HepG2 (cell line): Measurements from ENCODE around the gene ANKRD11. TPM values are rescaled to one million over a fixed set of nuclear protein-coding genes. Genes with fewer than 3 reads are reported as not detected.

Experiments
- ARID5B ChIP-seq: IDR thresholded peaks from 2 replicates; pipeline ENCODE4 v1.4.0; 2020; ENCODE audit warnings: mild to moderate bottlenecking, missing genetic modification reagents
- ELF4 ChIP-seq: sonication (generic); formaldehyde crosslinking; IDR thresholded peaks from 2 replicates; pipeline ENCODE4 v1.5.0; 2020; ENCODE audit warnings: missing genetic modification reagents, mild to moderate bottlenecking, moderate library complexity, borderline replicate concordance
- HHEX ChIP-seq: IDR thresholded peaks from 2 replicates; pipeline ENCODE4 v1.6.1; 2016; ENCODE audit warnings: control low read depth
- HNF4A ChIP-seq: sonication (generic); formaldehyde crosslinking; IDR thresholded peaks from 2 replicates; pipeline ENCODE4 v1.4.0; 2020; ENCODE audit warnings: missing genetic modification reagents
- LBX2 ChIP-seq: sonication (generic); formaldehyde crosslinking; IDR thresholded peaks from 2 replicates; pipeline ENCODE4 v1.5.0; 2020; ENCODE audit warnings: missing genetic modification reagents, mild to moderate bottlenecking, borderline replicate concordance
- MTA3 ChIP-seq: sonication (generic); formaldehyde crosslinking; IDR thresholded peaks from 2 replicates; pipeline ENCODE4 v1.4.0; 2020; ENCODE audit warnings: missing genetic modification reagents
- MXI1 ChIP-seq: IDR thresholded peaks from 3 replicates; pipeline ENCODE4 v1.6.1; 2012; ENCODE audit warnings: low read depth, low read length, inconsistent platforms, borderline replicate concordance
- MYC ChIP-seq: sonication (generic); formaldehyde crosslinking; IDR thresholded peaks from 2 replicates; pipeline ENCODE4 v1.9.0; 2021; ENCODE audit warnings: missing genetic modification reagents, borderline replicate concordance
- RCOR2 ChIP-seq: IDR thresholded peaks from 2 replicates; pipeline ENCODE4 v1.6.1; 2016; ENCODE audit warnings: missing biosample characterization, missing genetic modification reagents
- SP5 ChIP-seq: IDR thresholded peaks from 2 replicates; pipeline ENCODE4 v1.6.1; 2016; ENCODE audit warnings: low read depth, borderline replicate concordance
- ZBED4 ChIP-seq: sonication (generic); formaldehyde crosslinking; IDR thresholded peaks from 2 replicates; pipeline ENCODE4 v1.4.0; 2020; ENCODE audit warnings: missing genetic modification reagents, borderline replicate concordance
- ZC3H13 ChIP-seq: sonication (generic); formaldehyde crosslinking; IDR thresholded peaks from 2 replicates; pipeline ENCODE4 v1.8.1; 2023; ENCODE audit warnings: mild to moderate bottlenecking, missing genetic modification reagents, moderate library complexity
- ZEB1 ChIP-seq: IDR thresholded peaks from 2 replicates; pipeline ENCODE4 v1.6.1; 2012; ENCODE audit warnings: mild to moderate bottlenecking, low read depth, inconsistent platforms; ENCODE audit not compliant: insufficient replicate concordance
- ZFP1 ChIP-seq: IDR thresholded peaks from 2 replicates; pipeline ENCODE4 v1.6.1; 2016
- ZNF121 ChIP-seq: sonication (generic); formaldehyde crosslinking; IDR thresholded peaks from 2 replicates; pipeline ENCODE4 v1.5.0; 2020; ENCODE audit warnings: mild to moderate bottlenecking, missing genetic modification reagents
- ZNF547 ChIP-seq: sonication (generic); formaldehyde crosslinking; IDR thresholded peaks from 2 replicates; pipeline ENCODE4 v1.5.1; 2020; ENCODE audit warnings: mild to moderate bottlenecking, missing genetic modification reagents
- ZNF724P ChIP-seq: sonication (generic); formaldehyde crosslinking; IDR thresholded peaks from 2 replicates; pipeline ENCODE4 v1.8.0; 2022; ENCODE audit warnings: missing genetic modification reagents, borderline replicate concordance
- ZXDC ChIP-seq: sonication (generic); formaldehyde crosslinking; IDR thresholded peaks from 2 replicates; pipeline ENCODE4 v1.5.0; 2020; ENCODE audit warnings: mild to moderate bottlenecking, missing genetic modification reagents
- polyA plus RNA-seq, 8 experiments: library from polyadenylated mRNA; depleted of rRNA in 3 of 8; stranded (reverse) in 7 of 8; unstranded in 1 of 8; fragments of >200 nt; fragmentation: Illumina TruSeq in 4 of 8; extraction: Trizol in 4 of 8; gene quantifications; 2 replicates each; pipeline versions ENCODE4 v1.2.1 to v1.2.3, GENCODE V29; 2011 to 2016; ENCODE audit warnings: low read depth in 4 of 8, missing spikeins in 1 of 8, mixed read lengths in 1 of 8; ENCODE audit not compliant: insufficient read depth in 1 of 8
- total RNA-seq, 5 experiments: library from RNA; depleted of rRNA; stranded (reverse); fragments of >200 nt; fragmentation: Illumina TruSeq; extraction: Trizol; gene quantifications; 2 replicates each; pipeline ENCODE4 v1.2.3, GENCODE V29; 2016; ENCODE audit warnings: low read depth in 1 of 5
- TF ChIP-seq, protein P1 (sequence below): sonication (generic); formaldehyde crosslinking; IDR thresholded peaks from 2 replicates; pipeline ENCODE4 v1.5.1; 2020; ENCODE audit warnings: missing genetic modification reagents, mild to moderate bottlenecking, borderline replicate concordance

ANKRD11 gene
- total and polyA plus RNA-seq, 2 of the 13 experiments (the other 11 are each of a cell fraction or from before 2014, with no cell fraction given), result 21.4 to 38.4 TPM

DNA sequence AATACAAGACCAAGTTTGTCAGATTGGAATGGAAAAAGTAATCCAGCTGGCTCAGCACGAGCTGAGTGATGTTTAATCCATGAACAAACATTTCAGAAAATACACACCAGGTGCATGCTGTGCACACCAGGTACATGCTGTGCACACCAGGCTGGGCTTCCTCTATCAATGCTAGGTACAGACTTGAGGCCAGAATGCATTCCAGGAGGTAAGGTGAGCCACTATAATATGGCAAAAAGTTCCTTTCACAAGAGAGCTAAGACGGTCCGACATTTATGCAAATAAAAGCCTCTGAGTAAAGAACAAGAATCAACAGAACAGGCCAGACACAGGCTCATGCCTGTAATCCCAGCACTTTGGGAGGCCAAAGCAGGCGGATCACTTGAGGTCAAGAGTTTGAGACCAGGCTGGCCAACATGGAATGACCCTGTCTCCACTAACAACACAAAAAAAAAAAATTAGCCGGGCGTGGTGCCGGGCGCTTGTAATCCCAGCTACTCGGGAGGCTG, 144.7 kb downstream of the ANKRD11 start (continued):
- TF ChIP-seq ZBED4 (CRISPR knock-in tag) (no peak), ELF4 (CRISPR knock-in tag) (no peak), ZNF547 (CRISPR knock-in tag) (no peak), ZXDC (CRISPR knock-in tag) (no peak), HHEX (CRISPR knock-in tag) (0 out of 2 replicates have a peak, but pooled peaks have one; percentile 6), ZNF724P (CRISPR knock-in tag) (no peak), ARID5B (CRISPR knock-in tag) (peak; percentile 73), LBX2 (CRISPR knock-in tag) (no peak), ZC3H13 (CRISPR knock-in tag) (peak; percentile 52; the same call in 1 of the 2 replicates), ZEB1 (peak; percentile 84), RCOR2 (CRISPR knock-in tag) (peak; percentile 69; the same call in 1 of the 2 replicates), MTA3 (CRISPR knock-in tag) (no peak), HNF4A (CRISPR knock-in tag) (peak; percentile 50; the same call in 1 of the 2 replicates), ZNF121 (CRISPR knock-in tag) (peak; percentile 79), SP5 (CRISPR knock-in tag) (0 out of 2 replicates have a peak, but pooled peaks have one; percentile 13), ZFP1 (no peak), MXI1 (no peak; the same call in 2 of the 3 replicates), MYC (CRISPR knock-in tag) (no peak)
- TF ChIP-seq, protein P1, sequence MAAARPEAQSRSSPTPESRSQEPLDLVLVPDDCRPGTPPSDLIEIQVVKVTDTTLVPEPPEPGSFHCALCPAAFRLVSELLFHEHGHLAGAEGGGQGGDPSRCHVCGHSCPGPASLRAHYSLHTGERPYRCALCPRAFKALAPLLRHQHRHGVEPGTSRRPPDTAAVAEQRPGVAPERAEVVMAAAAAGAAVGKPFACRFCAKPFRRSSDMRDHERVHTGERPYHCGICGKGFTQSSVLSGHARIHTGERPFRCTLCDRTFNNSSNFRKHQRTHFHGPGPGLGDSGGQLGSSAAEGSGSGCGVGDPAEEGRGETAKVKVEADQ (CRISPR knock-in tag), result 0 out of 2 replicates have a peak, but pooled peaks have one; percentile 54
